ENCODE data around the gene PSMC1.

Gene PSMC1

DNA sequence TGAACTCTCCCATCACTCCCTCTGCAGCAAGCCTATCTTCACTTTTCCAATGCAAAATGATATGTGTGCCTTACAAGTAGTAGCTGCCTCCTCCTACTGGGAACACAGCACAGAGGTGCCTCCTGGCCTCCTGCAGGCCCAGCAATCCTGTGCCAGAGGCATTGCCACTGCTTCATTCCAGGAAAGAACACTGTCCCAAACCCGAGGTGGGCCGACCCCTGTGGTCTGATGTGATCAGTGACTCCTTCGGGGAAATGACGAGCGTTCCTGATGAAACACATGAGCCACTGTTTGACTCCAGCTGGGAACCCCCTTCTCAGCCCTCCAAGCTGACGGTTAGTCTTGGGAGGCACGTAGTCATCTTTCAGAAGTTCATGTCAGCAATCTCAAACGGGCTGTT is 19.5 kb downstream of the PSMC1 start:
- FAIRE-seq = no peak
- no peak for DNase-seq (ENCODE audit: insufficient read length, low spot score)

DNA sequence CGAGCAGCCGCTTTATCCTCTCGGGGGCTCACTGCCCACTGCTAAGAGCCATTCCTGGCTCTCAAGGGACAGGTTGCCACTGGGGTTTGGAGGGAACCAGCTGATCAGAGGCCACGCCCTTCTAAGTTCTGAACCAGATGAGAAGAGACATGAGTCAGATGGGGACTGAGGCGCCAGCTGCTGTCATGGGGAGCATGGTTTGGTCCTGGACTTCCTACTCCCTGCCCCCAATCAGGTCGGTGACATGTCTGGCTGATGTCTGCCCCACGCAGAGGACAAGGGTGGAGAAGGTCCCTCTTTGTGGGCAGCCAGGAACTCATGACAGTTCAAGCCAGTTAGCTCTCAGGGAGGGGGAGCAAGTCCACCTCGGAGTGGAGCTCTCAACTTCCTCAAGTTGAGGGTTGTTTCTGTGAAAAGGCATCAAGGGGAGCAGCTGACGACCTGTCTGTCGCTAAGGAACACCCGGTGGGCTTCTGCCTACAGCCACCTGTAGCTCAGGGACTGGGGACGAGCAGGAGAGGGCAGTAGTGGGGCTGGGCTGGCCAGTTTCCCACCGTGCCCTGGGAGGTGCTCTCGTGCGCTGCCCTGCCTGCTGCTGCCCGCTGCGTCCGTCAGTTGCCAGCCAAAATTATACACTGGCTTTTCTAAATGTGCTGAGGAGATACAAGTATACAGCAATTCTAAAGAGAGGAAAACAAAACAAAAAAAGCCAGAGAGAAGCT is 20.5 kb downstream of the PSMC1 start:
- FAIRE-seq (no peak), DNase-seq (ENCODE audit: insufficient read length, low spot score) (no peak)

DNA sequence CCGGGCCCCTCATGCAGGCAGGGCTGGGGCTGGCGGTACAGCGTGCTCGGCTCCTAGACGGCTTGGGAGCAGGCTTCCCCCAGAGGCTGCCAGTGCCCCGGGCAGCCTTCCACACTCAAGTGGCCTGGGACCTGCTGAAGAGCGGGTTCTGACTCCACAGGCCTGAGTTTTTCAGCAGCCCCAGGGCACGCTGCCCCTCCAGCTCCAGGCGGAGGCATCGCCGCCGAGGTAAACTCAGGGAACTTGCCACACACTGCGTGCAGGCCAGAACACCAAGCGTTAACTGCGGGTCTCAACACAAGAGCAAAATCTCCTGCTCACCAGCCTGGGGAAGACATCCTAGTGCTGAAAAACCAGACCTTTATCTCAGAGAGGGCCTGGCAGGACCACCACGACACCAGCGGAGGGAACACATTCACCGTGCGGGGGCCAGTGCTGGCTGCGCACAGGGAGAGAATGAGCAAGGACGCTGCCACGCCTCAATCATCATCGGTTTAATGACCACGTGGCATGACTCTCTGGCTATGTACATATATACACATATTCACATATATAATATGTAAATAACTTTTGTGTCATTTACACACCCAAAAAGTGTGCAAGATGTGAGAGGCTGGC is 21.3 kb downstream of the PSMC1 start:
- FAIRE-seq = no peak
- no peak for DNase-seq (ENCODE audit: insufficient read length, low spot score)

DNA sequence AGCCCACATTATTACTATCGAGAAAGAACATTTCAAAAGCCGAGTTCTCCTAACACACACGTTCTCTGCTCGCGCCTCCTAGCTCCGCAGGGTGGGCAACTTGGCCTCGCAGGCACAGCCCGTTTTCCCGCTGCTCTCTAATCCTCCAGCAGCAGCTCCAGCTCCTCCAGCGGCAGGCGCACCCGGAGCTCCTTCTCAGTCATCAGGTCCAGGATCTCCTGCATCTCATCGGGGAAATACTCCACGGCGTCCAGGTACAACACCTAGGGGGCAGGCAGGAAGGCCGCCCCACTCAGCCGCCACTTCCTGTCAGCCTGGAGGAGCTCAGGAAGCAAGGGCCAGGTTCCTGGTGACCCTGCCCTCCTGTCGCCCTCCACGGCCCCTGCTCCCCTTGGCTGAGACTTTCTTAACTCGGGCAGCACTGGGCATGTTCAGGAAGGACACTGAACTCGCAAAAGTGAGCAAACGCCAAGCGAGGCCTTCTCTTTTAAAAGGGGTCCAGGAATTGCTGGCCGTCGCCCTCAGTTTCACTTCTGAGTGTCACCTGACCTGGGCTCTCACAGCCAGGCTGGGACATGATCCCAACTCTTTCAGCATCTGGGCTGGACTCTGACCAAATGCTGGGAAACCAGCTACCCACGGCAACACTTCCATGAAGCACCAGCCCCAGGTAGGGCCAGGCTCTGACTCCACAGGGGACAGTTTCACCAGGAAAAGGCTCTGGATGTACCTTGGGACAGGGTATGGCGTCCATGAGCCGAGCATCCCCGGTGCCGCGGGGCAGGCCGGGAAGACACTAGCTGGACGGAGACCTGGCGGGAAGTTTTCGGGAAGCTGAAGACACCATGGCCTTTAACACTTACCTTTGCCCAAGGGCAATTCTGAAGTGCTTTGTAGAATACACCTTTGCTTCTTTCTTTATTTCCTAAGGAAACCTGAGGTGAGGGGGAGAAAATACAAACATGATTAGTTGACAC is 22.1 kb downstream of the PSMC1 start:
- no peak for DNase-seq (ENCODE audit: insufficient read length, low spot score)
- no peak for FAIRE-seq

DNA sequence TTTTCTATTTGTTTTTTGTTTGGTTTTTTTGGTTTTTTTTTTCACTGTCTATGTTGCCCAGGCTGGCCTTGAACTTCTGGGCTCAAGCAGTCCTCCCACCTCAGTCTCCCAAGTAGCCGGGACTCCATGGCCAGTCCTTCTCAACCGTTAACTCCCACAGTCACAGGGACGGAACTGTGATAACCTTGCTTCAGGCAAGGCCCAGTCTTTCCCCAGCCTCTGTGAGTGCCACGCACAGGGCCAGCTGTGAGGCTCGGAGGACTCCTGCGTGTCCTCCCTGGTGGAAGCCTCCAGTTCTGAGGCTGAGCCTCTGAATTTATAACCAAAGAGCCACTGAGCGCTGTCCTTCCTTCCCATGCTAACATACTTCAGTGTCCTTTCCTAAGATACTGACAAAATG is 23.7 kb downstream of the PSMC1 start:
- FAIRE-seq (no peak), DNase-seq (ENCODE audit: insufficient read length, low spot score) (no peak)

DNA sequence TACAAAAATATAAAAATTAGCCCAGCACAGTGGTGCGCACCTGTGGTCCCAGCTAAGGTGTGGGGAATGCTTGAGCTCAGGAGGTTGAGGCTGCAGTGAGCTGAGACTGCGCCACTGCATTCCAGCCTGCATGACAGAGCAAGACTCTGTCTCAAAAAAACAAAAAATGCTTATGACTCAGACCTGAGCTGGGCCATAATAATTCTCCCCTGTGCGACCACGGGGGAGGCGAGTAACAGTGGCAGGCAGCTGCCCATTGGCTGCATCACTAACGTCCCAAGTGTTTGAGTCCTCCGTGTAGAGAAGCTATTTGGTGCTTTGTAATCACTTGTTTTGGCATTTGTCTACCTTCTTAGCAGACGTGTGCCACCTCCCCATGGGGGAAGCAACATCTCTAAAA is 24.9 kb downstream of the PSMC1 start:
- FAIRE-seq = peak; percentile 90
- peak; percentile 63 for DNase-seq (ENCODE audit: insufficient read length, low spot score)

DNA sequence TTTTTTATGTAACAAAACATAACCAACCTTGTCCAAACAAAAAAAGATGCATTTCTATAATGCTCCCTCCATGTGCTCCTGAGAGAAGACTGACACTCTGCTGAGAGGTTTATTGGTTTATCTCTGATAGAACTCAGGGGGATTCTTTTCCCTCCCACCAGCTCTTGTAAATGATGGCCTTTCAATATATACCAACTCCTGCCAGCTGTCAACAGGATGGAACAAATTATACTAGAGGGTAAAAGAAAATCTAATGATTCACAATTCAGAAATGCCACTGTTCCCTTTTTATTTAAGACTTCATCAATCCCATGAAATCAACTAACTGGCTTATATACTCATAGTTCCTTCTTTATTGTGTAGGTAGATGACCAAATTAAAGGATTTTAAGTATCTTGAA is 25.4 kb downstream of the PSMC1 start:
- no peak for DNase-seq (ENCODE audit: insufficient read length, low spot score)

DNA sequence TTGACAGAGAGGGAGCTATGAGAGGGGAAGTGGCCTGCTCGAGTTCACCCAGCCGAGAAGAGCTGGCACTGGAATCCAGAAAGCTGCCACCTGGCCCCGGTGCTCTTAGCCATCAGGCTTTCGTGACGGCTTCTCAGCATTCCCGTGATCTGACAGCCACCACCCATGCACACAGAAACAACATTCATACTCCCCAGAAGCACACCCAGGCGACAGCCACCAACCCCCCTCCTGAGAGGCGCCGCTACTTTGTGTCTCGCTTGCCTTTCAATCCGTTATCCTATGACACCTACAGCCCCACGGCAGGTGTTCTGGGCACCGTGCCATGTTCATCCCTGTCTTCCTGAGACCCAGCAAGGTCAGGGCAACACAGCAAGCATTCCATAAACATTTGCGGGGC is 31.4 kb downstream of the PSMC1 start:
- FAIRE-seq = no peak
- DNase-seq (ENCODE audit: insufficient read length, low spot score) = no peak

More for the DNA sequence above, 25.4 kb downstream of the PSMC1 start:
- no peak for FAIRE-seq

DNA sequence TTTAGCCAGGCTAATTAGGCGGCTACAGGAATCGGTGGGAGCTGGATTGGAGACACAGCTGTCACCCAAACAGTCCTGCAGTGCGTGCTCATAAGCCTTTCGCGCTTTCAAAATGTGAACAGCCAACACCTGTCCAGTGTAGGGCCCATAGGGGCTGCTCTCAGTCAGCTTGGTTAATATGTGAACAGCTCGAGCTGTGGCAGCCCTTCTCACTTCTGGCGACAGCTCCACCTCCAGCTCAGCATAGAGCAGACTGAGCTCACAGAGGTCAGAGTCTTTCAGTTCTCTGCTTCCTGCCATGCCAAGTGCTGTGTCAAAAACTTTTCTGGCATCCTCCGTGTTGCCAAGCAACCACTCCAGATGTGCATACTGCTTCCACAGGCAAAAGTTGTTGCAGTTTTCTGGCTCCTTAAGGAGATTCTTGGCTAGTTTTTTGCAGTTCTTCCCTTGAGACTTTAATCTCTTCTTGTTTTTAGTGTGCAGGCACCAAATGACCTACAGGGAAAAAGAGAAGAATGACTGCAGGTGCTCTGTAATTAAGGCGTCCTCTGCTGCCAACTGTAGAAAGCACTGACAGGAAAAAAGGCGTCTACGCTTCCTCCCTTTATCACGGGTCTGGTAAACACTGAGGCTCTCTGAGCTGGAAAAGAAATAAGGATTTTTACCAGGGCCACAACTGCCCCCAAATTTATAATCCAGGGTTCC is 32.5 kb downstream of the PSMC1 start:
- no peak for DNase-seq (ENCODE audit: insufficient read length, low spot score)
- no peak for FAIRE-seq

DNA sequence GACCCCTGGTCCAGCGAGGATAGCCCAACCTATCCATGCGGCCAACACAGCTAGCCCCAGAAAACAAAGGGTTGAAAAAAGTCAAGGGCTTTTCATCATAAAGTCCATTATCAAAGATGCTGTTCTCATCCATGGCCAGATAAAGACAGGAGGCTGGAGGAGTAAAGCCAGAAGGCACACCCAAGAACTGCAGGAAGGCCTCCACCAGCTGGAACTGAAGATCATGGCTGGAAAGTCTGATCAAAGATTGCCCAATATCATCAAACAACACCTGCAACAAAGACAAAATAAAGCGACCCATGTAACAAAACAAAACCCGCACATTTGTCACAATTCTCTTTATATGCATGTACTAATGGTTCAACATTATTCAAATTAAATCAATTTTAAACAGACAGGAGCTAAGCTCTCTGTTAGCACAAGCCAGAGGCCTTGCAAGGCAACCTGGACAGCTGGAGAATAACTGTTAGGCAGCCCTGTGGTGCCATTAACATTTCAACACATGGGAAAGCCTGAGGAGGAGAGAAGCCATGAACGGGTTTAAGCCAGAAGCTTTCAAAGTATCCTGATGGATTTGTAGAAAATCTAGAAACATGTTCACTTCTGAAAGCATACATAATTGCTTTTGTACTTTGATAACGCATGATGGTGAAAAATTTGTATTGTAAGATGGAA is 34.1 kb downstream of the PSMC1 start:
- DNase-seq (ENCODE audit: insufficient read length, low spot score) = no peak
- FAIRE-seq = no peak

DNA sequence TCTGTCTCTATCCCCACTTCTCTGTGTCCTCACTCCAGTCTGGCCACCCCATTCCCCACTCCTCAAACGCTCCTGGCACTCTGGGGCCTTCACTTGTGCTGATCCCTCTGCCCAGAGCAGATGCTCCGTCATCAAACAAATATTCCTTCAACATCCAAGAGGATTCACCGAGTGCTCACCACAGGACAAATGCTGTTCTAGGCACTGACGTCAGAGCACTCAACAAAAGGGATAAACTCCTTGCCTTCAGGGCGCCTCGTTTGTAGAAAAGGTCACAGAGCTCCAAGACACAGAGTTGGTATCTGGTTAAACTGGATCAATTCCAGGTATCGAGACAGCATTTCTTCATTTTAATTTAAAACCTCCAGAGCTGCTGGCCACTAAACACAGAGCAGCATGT is 35.3 kb downstream of the PSMC1 start:
- FAIRE-seq (no peak), DNase-seq (ENCODE audit: insufficient read length, low spot score) (no peak)

DNA sequence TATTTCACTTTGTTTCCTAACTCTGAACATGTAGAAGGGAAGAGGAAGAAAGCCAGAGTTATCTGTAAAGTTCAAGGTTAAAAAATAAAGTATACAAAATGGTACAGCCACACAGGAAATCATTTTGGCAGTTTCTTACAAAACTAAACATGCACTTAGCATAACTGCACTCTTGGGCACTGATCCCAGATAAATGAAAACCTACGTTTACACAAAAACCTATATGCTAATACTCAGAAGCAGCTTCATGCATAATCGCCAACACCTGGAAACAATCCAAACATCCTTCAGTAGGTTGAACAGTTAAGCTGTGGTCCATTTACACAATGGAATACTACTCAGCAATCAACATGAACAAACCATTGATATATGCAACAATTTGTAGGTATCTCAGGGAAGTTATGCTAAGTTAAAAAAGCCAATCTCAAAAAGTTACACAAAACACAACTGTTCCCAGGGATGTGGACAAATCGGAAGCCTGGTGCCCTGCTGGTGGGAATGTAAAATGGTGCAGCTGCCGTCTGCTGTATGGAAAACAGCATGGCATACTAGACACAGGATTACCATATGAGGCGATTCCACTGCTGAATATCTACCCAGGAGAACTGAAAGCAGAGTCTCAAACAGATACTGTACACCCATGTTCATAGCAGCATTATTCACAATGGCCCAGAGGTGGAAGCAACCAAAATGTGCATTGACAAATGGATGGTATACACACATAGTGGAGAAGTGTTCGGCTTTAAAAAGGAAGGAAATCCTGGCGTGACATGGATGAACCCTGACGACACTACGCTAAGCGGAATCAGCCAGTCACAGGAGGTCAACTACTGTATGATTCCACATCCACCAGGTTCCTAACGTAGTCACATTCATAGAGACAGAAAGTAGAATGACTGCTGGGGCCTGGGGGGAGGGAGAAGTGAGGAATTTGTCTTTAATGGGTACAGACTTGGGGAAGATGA is 37.7 kb downstream of the PSMC1 start:
- no peak for DNase-seq (ENCODE audit: insufficient read length, low spot score)
- no peak for FAIRE-seq

DNA sequence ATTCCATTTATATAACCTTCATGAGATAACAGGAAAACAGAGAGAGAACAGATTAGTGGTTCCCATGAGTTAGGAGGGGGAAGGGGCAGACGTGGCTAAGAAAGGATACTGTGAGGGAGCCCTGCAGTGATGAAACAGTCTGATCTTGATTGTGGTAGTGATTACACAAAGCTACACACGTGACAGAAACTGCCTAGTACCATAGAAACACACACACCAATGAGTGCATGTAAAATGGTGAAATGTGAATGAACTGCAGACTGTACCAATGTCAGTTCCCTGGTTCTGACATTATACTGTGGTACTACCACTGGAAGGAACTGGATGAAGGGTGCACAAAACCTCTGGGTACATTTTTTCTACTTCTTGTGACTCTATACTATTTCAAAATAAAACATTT is 38.5 kb downstream of the PSMC1 start:
- no peak for DNase-seq (ENCODE audit: insufficient read length, low spot score)
- FAIRE-seq = no peak

DNA sequence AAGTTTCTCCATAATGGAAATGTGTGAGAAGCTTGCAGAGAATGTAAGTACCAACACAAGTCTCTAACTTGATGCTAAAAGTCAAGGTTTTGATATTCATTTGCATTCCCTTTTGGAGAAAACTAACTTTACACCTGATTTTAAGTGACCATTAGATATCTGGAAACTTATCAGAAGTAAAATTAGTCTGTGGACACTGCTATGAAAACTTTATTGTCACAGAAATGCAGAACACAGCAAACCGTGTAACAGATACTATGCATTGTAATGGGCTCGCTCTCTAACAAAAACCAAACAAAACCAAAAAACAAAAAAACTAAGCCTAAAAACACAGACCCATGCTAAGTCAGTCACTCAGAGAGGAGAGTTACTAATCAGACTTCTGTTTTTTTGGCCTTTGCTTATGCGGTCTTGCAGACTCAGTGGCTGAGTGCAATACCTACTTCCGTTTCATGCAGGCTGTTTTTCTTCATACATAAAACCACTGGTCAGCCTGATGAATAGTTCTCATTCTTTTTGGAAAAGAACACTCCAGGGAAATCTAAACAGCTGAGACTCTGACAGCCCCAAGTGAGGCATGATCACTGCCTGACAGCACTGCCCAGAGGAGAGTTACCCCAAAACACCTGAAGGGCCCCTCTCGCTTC is 39.6 kb downstream of the PSMC1 start:
- FAIRE-seq (no peak), DNase-seq (ENCODE audit: insufficient read length, low spot score) (no peak)

DNA sequence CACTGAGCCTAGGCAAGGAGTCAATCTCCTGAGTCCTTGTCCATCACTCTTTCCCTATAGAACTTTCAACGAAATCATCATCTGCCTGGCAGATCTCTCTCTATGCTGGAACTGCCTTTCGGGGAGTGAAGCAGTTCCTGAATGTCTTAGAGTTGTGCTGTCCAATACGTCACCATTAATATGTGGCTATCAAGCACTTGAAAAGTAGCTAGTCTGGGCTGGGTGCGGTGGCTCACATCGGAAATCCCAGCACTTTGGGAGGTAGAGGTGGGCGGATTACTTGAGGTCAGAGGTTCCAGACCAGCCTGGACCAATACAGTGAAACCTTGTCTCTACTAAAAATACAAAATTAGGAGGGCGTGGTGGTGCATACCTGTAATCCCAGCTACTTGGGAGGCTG is 40.3 kb downstream of the PSMC1 start:
- FAIRE-seq = no peak
- no peak for DNase-seq (ENCODE audit: insufficient read length, low spot score)

DNA sequence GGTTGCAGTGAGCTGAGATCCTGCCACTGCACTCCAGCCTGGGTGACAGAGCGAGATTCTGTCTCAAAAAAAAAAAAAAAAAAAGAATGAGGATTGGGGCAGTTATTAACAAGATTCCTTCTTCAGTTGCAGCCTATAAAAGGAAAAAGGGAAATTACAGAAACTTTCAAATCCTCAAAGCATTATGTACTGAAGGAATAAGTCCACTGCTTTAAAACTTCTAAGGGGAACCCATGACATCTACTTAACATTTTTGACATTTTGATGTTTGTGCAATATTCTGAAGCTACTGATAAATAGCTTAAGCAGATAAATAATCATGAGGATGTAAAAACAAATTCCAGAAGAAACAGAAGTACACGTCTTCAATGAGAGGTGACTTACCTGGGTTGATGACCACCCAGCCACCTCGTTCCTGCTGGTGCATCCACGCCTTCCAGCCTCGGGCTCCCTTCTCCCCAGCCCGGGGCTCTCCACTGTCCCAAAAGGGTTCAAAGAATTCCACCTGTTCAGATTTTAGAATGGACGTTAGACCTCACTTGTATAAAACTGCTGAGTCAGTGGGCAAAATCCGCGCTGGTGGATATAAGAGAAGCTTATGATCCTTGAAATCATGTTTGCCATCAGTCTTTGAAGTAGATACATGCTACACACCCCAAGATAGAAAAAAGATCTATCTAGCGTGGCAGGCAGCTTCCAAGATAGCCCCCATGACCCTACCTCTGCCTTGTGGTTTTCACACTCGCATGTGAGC is 41.7 kb downstream of the PSMC1 start:
- DNase-seq (ENCODE audit: insufficient read length, low spot score) (no peak), FAIRE-seq (no peak)

DNA sequence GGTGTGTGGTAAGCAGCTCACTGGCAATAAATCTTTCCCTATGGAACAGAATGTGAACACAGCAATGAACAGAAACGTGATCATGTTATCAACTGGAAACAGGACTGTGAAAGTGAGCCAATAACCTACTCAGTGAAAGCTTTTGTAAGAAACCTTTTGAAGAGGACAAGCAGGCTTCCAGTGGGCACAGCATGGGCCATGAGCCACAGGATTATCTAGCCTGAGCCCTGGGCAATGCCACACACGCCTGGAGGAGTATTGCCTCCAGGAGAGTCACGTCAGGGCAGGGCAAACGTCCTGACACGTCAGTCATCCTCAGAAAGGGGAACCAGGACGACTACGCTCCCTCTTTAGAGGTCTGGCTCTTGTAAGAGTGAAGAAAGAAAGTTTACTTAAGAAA is 43.1 kb downstream of the PSMC1 start:
- DNase-seq (ENCODE audit: insufficient read length, low spot score) = no peak
- FAIRE-seq = no peak

DNA sequence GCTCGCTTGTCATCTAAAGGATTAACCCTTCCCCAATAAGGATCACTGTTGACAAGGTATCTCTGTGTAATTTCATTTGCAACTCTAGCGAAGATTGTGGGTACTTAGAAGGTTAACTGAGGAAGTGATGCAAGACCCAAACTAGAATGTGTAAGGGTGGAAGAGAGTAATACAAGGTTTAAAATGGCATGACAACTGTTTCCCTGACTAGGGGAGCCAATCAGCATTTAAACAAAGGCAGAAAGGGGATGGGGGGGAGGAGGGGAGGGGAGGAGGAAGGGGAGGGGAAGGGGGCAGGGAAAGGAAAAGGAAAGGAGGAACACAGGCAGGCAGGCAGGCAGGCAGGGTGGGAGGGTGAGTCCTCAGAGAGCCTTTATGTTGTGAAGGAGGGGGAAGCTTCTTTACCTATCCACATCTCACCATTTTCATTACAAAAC is 44.3 kb downstream of the PSMC1 start:
- FAIRE-seq (no peak), DNase-seq (ENCODE audit: insufficient read length, low spot score) (no peak)

All from HTR-8/SVneo (cell line).